ENCODE measurements around the gene TTC32.

GRCh38 chr2:19888831-19889230 is 13.0 kb downstream of the TTC32 start:
- TF ChIP-seq SIN3A (IDR thresholded peaks at IDR 0.05; ENCODE audit: borderline replicate concordance, insufficient read depth, low read depth, low read length), result no peak
- no peak for TF ChIP-seq REST (IDR thresholded peaks at IDR 0.05; ENCODE audit: insufficient read depth in 1 of 2, low read depth in 2 of 2, low read length in 1 of 2)
- no peak for TF ChIP-seq CTCF (IDR thresholded peaks at IDR 0.05)
- TF ChIP-seq POLR2AphosphoS5 (IDR thresholded peaks at IDR 0.05; ENCODE audit: low read depth, low read length), result no peak
- TF ChIP-seq TCF7L2 (IDR thresholded peaks at IDR 0.05; ENCODE audit: low read depth, low read length), result no peak
